GM19025 (cell line): ENCODE results near the gene ZNF652.
"Not testable (repeated sequence)": the region's sequence is repeated elsewhere in the genome, so short reads cannot be mapped to it uniquely, and the experiment has no call there.

Experiments used
- ATAC-seq: cut with Tn5 transposase; IDR thresholded peaks from one replicate; pipeline ENCODE4 v1.9.1; 2021; ENCODE audit warnings: mild to moderate bottlenecking, low read depth, moderate library complexity; ENCODE audit not compliant: unreplicated experiment

The ZNF652 gene

DNA sequence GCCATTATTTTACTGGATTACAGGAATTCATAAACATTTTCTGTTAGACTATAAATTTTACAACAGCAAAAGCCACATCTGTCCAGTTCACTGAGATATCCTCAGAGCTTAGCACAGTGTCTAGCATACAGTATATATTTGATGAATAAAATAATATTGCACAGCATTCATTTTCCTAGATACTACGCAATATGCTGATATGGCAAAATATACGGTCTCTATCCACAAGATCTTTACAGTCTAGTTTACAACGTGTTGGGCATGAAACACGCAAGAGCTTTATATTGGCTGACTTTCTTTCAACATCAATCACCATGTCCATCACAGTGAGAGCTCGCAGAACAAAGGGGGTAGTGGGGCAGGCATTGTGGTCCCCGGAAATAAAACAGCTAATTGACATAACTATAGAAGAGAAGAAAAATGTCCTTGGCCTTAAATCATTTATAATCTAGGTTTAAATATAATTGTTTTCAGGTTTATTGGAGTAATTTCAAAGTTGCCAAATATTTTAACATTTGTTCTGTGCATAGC is 43.5 kb downstream of the ZNF652 start:
- ATAC-seq: no peak

DNA sequence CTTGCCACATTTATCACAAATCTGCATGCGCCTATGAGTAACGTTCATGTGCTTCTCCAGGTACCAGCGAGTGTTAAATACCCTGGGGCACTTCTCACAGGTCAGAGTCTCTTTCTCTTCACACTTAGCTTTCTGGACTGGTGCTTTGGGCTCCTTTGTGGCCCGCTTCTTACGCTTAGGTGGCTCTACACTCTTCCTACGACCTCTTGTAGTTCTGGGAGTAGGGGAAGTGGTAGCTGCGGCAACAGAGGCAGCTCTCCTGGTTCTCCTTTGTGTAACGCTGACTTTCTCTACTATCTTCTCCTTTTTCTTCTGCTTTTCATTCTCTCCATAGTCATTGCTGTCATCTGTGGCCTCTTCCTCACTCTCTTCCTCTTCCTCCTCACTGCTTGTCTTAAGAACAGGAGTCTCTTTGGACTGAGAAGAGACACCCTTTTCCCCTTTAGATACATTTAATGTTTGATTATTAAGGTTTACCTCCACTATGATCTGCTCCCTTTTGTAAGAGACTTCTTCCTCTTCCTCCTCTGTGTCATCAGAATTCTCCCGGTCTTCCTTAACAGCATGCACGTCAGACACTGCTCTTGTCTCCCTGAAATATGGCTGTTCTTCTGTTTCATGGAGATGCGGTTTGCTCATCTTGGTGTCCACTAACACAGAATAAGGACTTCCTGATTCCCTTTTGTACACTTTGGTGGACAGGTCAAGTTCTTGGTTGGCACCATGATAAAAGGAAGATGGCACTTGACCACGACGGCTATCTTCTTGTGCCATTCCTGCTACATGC is 45.0 kb downstream of the ZNF652 start:
- no peak for ATAC-seq

DNA sequence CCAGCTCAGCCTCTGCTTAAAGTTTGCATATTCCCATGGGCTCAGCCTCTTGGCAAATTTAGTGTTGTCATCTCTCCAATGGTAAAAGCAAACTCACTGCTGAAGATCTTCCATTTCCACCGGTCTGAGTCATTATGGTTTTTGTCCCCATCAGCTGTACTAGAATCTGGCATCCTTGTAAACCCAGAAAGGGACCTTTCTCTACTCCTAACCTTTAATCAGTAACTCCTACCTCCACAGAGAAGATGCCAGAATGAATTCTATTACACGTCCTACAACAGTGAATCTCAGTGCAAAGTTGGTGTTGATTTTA is 45.8 kb downstream of the ZNF652 start:
- ATAC-seq: no peak

DNA sequence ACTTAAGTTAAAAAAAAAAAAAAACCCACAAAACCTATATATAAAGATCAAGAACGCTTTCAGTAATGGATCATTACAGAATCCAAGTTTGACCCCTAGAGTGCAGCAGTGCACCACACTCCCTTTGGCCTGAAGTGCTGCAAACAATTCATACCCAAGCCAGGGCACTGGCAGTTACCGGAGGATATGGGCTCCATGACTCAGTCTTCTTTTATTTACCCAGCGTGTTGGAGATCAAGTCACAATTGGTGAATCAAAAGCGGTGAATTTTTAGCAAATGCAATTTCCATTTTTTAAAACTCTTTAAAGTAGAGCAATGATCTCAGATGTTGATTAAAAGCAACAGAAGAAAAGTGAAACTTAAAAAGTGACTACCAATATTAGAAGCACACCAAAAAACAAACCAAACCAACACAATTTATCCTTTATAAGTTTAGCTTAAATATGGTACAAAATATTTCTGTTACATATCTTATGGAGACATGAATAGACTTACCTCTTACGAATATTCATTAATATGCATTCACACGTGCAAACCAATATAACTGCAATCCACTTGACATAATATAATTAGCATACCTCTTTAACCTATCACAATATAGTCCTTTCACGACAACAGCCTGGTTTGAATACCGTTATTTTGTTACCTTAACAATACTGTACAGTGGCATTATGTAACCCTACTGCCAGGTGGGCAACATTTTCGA is 46.3 kb downstream of the ZNF652 start:
- no peak for ATAC-seq

DNA sequence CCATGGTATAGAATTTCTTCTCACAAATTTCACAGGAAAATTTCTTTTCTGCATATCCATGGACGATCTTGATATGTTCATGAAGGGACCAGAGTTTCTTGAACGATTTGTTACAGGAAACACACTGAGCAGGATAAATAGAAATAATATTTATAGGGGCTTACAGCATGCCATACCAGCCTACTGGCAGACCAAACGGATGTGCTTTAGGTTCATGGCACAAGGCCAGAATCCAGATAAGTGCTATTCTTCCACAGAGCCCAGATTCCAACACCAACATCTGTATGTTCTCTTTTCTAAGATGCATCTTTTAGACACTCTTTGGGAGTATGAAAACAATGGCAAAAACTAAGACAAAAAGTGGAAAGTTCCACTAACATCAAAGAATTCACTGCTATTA is 49.3 kb downstream of the ZNF652 start:
- no peak for ATAC-seq

DNA sequence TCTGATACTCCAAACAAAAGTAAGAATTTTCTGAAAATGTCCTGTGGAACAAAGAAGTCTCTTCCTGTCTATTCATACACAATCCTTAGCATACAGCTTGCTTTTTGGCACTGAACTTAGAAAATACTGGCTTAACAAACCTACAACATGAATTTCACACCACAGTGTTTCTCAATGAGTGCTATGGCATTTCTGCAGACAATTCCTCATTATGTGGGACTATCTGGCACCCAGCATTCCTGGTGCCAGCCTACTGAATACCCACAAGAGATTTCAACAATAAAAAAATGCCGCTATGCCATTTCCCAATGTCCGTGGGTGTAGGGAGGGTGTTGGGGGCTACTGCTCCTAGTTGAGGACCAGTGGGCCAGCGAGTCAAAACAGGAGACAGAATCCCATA is 62.1 kb downstream of the ZNF652 start:
- ATAC-seq: no peak

DNA sequence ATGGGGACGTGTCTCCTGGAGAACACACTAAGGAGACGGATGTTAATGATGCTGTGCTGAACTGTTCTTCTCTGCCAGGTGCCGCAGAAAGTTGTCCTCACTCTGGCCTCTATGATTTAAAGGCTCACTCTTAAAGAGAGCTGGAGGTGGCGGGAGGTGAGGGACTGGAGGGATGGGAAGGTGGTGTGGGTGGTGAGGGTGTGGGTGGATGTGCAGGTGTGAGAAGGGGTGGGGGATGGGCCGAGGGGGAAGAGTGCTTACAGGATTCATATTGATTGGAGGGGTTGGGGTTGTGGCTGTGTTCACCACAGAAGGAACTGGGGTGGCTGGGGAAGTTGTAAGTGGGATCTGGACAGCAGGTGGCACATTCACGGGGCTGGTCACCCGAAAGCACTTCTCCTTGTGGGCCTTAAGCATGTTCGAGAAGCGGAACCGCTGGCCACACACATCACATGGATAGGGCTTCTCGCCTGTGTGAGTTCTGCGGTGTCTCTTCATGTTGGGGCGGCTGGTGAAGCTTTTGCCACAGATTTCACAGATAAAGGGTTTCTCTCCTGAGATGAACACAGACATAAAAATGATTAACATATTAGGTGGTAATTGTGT is 63.6 kb downstream of the ZNF652 start:
- ATAC-seq: no peak

DNA sequence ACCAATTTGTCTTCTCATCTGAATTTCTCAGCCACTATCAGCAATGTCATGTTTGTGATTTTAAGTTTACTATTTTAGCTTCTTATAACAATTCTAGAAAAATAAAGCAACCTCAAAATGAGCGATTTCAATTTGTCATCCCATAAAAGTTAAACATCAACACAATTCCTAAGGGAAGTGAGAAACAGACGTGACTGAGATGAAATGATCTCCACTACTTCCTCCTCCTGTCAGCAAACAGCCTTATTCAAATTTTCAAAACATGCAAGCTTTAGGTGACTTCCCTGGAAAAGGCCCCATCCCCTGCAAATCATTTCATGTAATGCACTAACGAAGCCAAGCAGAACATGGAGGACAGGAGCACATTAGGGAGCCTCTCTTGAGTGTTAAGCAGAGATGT is 64.9 kb downstream of the ZNF652 start:
- no peak for ATAC-seq

DNA sequence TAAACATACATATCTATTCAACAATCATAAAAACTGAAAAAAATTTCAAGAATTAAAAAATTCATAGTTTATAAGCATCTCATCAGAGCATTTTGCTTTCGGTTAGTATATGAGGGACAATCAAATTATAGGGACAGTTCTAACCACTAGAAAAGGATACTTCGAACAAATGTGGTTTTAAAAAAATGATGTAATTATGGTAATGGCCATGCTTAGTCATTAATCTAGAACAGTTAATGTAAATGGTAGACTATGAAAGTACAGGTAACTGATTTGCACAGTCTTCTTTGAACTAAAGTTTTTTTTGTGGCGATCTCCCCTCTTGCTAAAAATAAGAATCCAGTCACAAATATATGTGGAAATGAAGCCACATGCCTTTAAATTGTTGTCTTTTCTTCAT is 67.9 kb downstream of the ZNF652 start:
- no peak for ATAC-seq

DNA sequence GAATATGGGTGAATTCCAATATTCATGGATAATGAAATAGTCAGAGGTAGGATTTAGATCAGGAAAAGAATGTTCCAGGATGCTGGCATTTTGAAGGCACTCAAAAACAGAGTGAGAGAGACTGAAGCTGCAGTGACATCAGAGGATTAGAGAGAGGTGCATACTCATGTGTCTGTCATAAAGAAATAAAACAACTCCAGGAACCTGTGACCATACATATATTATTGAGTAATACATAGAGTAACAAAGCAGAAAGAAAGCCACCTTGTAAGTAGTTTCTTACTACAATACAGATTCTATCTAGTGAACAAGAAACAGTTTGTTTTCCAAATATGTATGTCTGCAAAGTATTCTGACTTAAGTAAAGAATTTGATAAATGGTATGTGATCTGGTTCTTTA is 69.1 kb downstream of the ZNF652 start:
- no peak for ATAC-seq

DNA sequence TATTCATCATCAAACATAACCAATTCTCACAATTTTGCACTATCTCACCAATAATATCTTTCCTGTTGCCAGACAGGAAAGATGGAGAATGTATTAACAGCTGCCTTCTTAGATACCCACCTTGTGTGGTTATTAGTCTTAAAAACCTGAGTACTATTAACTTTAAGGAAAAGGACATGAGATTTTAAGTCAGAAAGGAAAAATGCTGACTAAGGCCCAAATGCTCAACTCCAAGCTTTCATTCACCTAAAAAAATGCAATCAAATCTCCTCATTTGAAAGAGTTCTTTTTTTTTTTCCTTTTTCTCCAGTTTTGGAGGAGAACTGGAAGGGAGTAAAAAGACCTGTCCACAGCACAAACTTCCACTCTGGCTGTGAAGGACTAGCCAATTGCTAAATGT is 70.1 kb downstream of the ZNF652 start:
- no peak for ATAC-seq

DNA sequence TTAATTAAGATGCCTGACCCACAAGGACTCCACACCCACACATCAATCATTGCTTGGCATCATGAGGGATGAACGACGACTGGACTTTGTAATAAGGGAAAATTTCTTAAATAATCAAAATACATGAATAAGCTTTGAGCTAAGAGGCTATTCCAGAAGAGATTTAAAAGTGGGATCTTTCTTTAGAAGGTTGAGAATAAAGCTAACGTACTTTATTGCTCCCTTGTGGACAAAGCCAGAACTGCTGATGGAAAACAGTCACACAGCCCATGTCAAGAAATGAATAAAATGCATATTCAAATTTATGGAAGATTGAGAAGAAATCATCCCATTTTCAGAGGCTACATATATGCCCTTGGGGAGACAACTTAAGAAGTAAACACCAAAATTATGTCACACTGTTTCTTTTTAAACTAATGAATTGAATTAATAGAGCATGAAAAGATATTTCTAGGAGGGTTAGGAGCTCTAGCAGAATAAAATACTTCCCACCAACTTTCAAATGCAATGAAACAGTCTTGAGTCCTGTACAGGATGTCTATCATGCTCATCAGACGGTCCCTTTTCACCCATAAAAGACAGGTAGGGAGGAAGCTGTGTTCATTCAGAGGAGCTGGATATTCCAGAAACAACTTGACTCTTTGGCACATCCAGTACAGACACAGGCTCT is 71.2 kb downstream of the ZNF652 start:
- ATAC-seq: no peak

DNA sequence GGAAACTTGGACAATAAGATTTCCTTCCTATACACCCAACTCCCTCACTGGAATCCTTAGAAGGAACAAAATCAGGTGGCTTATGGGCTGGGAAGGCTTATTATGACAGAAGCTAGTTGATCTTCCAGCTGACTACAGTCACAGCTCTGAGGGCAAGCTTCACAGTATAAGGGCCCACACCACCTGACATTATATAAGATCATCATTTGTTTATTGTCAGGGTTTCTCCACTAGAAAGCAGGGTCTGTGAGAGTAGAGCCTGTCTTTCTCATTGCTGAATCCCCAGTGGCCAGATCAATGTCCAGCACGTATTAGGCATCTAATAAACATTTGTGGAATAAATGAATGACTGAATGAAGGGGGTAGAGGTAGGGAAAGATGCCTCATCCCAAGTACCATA is 73.7 kb downstream of the ZNF652 start:
- ATAC-seq: no peak

DNA sequence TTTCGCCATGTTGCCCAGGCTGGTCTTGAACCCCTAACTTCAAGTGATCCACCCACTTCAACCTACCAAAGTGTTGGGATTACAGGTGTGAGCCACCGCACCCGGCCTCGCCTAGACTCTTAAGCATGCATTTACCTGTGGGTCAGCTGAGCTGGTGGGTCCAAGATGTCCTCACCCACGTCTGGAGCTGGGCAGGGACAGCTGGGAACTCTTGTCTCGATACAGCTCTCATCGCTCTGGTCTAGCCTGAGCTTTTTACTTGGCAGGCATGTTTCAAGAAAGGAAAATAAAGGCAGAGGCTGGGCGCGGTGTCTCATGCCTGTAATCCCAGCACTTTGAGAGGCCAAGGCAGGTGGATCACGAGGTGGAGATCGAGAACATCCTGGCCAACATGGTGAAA is 74.6 kb downstream of the ZNF652 start:
- ATAC-seq: no peak

DNA sequence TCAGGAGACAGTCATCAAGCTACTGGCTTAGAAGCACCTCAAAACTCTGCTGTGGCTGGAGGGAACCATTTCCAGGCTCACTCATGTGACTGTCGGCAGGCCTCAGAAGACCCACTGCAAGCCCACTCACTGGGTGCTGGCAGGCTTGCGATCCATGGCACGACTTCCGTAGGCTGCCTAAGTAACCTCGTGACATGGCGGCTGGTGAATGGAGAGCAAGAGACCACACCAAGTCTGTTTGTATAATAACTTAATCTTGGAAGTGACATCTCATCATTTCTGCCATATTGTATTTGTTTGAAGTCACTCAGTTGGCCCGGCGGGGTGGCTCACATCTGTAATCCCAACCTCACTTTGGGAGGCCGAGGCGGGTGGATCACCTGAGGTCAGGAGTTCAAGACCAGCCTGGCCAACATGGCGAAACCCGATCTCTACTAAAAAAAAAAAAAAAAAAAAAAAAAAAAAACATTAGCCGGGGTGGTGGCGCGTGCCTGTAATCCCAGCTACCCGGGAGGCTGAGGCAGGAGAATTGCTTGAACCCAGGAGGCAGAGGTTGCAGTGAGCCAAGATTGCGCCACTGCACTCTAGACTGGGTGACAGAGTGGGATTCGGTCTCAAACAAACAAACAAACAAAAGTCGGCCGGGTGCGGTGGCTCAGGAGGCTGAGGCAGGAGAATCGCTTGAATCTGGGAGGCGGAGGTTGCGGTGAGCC is 75.6 kb downstream of the ZNF652 start:
- ATAC-seq: not testable (repeated sequence)

DNA sequence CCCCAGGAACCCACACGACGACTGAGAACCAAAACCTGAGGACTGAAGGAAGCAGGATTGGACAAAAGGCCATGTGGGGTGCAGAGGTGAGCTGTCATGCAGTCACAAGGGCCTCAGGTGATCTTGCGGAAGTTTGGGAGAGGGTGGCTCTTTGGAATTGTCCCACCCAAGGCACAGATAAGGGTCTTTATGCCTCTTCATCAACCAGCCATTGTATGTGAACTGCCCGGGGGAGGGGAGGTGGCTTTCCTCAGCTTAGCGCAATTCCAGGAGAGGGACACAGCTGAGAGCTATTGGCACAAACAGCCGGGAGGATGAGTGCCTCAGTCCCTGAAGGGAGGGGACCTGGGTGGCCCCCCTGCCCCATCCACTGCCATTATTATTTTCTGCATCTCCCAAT is 76.3 kb downstream of the ZNF652 start:
- no peak for ATAC-seq

DNA sequence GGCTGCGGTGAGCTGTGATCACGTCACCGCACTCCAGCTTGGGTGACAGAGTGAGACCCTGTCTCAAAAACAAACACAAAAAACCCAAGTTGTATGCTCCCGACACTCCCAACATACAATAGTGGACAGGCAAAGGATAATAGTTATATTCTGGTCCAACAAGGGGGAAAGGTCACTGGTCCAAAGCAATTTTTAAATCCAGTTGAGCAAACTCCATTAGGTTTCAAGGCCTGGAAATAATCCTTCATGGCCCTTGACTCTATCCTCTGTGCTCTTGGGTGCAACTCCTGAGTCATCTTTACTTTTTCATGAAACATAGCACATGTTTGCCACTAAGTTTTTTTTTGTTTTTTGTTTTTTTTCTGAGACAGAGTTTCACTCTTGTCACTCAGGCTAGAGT is 81.1 kb downstream of the ZNF652 start:
- no peak for ATAC-seq

DNA sequence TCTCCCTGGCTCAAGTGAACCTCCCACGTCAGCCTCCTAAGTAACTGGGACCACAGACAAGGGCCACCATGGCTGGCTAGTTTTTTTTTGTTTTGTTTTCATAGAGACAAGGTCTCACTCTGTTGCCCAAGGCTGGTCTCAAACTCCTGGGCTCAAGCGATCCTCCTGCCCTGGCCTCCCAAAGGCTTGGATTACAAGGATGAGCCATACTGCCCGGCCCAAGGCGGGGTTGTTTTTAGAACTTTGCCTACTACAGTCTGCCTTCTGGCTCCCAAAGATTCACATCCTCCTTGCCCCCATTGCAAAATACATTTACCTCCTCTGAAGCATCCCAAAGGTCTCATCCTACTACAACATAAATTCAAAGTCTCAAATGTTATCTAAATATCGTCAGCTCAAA is 82.0 kb downstream of the ZNF652 start:
- no peak for ATAC-seq

DNA sequence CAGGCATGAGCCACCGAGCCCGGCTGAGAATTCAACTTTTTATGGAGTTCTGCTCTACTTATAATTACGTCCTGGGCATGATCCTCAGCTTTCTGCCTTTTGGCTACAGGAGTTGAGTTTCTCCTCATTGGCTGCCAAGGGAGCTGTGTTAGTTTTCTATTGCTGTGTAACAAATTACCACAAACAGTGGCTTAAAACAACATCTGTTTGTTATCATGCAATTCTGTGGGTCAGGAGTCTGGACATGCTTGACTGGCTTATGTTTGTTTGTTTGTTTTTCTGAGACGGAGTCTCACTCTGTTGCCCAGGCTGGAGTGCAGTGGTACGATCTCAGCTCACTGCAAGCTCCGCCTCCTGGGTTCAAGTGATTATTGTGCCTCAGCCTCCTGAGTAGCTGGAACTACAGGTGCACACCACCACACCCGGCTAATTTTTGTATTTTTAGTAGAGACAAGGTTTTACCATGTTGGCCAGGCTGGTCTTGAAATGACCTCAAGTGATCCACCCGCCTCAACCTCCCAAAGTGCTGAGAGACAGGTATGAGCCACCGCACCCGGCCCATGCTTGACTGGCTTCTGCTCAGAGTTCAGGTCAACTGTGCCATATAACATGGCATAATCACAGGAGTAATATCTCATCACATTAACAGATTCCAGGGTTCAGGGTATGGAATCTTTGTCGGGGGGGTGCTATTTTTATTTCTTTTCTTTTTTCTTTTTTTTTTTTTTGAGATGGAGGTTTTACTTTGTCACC is 82.6 kb downstream of the ZNF652 start:
- ATAC-seq: not testable (repeated sequence)

DNA sequence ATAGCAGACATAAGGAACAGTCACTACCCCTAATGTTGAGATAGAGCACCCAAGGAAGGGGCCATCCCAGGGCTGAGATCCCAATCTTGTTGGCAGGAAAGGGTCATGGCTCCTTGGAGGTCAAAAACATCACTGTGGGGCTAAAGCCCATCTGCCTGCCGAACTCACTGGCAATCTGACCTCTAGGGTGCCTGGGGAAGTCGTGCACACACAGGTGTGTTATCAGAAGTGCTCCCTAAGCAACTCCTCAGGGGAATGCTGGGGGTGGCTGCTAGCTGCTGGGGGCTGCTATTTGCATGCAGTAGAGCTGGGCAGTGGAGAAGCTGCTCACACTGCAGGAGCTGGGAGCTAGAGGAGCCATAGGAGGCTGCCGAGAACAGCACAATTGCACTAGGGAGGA is 84.0 kb downstream of the ZNF652 start:
- no peak for ATAC-seq
